DMS 273 (cell line): ENCODE data around the gene NCOA1.
"Not testable (repeated sequence)": the region's sequence is repeated elsewhere in the genome, so short reads cannot be mapped to it uniquely, and the experiment has no call there.

Experiments
- DNase-seq: peaks from one replicate; lab custom pipeline; 2025; ENCODE audit not compliant: unreplicated experiment; lab: John Stamatoyannopoulos, UW

The NCOA1 gene

DNA sequence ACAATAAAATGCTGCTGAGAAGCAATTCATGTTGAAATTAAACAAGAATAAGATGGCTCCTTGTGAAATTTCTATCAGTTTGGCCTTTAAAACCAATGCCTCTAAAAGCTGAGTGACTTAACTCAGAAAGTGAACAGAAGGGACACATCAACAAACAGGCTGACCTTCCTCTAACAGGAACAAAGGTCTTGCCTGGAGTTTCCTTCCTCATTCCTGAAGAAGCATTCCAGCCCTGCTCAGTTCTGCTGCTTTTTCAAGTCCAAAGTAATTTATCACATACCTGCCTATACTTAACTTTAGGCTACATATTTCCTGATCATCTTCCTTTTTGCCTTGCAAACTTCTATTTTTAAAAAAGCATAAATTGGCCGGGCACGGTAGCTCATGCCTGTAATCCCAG, 288.1 kb downstream of the NCOA1 start:
- DNase-seq = no peak

DNA sequence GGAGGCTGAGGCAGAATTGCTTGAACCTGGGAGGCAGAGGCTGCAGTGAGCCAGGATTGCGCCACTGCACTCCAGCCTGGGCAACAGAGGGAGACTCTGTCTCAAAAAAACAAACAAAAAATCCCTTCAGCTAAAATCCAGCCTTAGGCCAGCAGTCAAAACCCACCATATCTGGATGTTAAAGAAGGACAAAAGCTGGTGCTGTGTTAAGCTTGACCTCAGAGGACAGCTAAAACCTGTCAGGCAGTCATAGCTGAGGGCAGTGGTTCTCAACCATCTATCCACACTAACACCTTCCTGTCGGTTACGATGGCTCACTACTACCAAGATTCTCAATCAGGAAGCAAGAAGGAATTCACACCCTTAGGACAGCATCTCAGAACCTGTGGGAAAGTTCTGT, 292.6 kb downstream of the NCOA1 start:
- no peak for DNase-seq

DNA sequence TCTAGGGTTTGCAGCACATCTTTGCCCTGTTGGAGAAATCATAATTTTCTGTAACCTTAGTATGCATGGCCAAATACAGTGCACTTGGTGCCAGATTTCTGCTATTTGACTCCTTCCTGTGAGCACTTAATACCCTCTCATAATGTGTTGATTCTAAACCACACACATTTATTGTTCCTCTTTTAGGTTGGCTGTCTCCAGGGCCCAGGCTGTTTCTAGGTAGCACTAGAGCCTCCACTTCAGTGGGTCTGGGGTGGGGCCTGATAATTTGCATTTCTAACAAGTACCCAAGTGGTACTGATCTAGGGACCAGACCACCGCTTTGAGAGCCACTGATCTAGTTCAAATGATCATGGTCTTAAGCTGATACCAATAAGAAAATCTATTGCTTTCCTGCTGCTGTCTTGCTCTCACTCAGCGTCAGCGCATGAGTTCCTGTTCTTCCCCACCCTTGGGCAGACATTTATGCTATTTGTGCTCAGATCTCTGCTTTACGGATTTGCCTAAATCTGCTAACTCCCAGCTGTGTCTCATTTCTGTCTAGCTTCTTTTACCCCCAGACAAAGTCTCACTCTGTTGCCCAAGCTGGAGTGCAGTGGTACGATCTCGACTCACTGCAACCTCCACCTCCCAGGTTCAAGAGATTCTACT, 294.7 kb downstream of the NCOA1 start:
- DNase-seq = no peak

- DNase-seq = no peak
Measured at GRCh38 chr2:24787532-24787931, 296.5 kb downstream of the NCOA1 start.

GRCh38 chr2:24788816-24789215, 297.8 kb downstream of the NCOA1 start:
- DNase-seq = no peak

DNA sequence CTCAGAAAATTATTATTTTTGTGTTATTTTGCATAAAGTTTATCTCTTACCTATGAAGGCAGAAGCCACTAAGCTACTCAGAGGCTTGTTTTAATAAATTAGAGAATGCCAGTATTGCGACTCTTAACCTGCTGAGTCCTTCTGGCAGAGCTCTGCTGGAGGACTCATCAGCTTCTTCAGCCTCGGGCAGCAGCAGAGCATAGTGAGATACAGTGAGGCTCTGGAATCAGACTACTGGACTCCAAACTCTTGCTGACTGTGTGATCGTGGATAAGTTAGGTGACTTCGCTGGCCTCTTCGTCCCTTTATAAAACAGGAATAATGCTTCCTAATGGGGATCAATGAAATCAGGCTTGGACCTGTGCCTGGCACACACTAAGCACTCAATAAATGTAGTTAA, 300.4 kb downstream of the NCOA1 start:
- no peak for DNase-seq

- DNase-seq = no peak
Measured at GRCh38 chr2:24792542-24792873, 301.5 kb downstream of the NCOA1 start.

- peak; percentile 99 for DNase-seq
Measured at GRCh38 chr2:24792874-24793760, 302.1 kb downstream of the NCOA1 start, which contains the start of the genes CENPO and PTRHD1. TSS of gene CENPO (plus strand) at chr2:24793425. CDS start at chr2:24793920, 495 bp downstream. TSS of gene PTRHD1 (minus strand) at chr2:24793391. CDS start at chr2:24793377, 14 bp downstream.

DNA sequence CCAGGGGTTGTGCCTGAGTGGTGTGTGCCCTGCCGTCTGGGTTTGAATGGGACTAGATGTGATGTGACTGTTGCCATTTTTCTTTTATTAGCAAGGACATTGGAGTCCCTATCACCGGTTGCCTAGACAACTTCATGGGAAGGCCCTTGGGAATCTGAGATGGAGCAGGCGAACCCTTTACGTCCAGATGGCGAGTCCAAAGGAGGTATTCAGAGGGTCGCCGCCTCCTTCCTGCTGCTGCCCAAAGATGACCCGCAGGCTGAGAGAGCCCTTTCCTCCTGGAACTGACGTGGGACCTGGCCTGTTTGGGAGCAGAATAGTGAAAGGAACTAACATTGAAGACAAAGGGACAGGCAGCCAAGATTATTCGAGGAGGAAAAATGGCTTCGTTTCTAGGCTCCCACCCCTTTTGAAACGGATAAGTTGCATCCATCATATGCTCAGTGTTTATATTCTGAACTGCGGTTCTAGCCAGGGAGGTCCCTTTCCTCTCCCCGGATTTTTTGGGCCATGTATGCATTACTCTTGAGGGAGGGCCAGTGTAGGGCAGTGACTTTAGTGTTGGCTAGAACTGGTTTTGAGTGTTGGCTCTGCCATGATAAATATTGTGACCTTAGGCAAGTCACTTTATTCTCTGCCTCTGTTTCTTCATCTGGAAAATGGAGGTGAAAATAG, 302.8 kb downstream of the NCOA1 start:
- peak; percentile 80 for DNase-seq

DNA sequence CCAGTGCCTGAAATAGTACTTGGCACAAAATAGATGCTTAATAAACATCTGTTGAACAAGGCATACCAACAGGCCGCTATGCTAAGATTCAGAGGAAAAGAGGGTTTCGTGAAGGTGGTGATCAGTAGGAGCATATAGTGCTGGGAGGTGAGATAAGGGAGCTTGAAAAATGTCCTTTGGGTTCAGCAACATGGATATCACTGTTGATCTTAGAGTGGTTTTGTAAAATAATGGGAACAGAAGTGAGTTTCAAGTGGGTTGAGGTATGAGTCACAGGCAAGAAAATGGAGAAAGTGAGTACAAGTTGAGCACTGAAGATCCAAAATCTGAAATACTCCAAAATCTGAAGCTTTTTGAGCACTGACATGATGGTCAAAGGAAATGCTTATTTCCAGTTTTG, 306.6 kb downstream of the NCOA1 start:
- DNase-seq = no peak

- DNase-seq = not testable (repeated sequence)
Measured at GRCh38 chr2:24800487-24800886, 309.4 kb downstream of the NCOA1 start.

- DNase-seq = not testable (repeated sequence)
Measured at GRCh38 chr2:24805811-24806660, 315.0 kb downstream of the NCOA1 start.

DNA sequence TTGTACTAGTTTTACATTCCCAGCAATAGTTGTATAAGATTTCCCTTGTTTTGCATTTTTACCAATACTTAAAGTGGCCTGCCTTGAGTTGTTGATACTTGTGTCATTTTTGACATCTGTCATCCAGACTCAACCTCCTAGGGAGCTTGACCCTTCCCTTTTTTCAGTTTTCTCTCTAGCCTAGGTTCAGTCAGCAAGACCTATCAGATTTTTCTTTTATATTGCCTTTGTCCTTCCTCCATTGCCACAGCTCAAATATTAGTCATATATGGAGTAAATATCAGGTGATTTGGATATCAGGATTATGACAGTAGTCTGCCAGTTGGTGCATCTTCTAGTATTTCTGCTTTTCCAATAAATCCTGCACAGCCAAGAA, 315.6 kb downstream of the NCOA1 start:
- DNase-seq = no peak

DNA sequence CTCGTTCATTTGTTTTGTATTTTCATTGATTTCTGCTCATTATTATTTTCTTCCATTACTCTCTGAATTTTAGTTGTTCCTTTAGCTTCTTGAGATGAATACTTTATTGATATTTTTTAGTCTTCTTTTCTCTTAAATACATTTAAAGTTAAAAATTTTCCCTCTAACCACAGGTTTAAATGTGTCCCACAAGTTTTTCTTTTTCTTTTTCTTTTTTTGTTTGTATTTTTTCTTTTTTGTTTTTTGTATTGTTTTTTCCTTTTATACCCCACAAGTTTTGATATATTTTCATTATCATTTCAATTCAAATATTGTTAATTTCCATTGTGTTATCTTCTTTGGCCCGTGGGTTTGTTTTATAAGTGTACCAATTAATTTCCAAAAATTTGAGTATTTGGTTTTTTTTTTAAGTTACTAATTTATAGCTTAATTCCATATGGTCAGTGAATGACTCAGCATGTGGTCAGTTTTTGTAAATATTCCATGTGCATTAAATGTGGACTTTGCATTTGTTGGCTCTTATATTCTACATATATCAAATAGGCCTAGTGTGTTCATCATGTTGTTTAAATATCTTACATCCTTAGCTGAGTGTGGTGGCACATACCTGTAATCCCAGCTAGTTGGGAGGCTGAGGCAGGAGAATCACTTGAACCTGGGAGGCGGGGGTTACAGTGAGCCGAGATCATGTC, 318.4 kb downstream of the NCOA1 start:
- no peak for DNase-seq

DNA sequence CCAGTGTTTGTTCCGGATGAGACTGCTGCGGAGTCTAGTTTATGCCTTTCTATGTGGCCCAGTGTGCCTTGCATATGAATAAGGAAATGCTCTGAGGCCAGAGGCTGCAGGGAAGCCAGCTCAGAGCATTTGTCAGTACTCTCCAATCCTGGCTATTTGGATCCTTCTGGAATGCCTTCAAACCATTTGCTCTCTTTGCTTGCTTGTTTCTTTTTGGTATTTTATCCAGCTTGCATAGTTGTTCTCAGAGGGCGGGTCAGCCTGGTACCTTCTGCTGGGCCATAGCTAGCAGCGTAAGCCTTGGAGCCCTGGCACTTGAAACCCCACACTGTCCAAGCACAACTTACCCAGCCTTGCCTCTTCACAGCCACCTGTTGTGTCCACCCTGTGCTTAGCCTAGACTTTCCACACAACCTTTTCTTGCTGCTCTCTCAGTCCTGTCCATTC, 322.7 kb downstream of the NCOA1 start:
- no peak for DNase-seq

- no peak for DNase-seq
Measured at GRCh38 chr2:24814516-24814915, 323.5 kb downstream of the NCOA1 start.

DNA sequence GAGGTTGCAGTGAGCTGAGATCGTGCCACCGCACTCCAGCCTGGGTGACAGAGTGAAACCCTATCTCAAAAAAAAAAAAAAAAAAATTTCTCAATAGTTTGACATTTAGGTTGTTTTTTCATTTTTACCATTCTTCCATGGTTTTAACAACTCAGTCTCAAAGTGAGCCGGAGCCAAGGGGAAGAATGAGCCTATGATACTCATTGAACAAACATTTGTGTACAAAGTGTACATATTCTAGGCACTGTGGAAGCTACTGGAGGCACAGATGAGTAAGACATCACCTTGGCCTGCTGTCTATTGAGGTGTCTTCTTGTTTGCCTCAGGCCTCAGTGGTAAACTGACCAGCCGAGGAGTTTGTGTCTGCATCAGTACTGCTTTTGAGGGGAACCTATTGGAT, 324.1 kb downstream of the NCOA1 start:
- no peak for DNase-seq

GRCh38 chr2:24816404-24816803, 325.4 kb downstream of the NCOA1 start:
- DNase-seq = no peak

DNA sequence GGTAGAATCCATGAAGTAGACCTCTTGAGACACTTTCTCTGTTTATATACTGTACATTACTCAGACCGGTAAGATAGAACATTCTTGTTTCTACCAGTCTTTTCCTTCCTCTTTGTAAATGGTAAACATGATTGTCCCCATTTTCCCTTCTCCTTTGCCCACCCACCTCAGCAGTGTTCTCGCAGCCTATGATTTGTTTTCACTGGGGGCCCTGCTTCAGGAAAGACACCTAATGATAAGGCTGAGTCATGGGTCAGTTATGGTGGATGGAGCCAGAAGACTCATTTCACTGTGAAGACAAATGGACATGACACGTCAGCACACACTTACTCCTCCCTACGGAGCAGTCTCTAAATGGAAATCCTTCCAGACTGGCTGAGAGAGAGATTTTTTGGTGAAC, 325.8 kb downstream of the NCOA1 start:
- no peak for DNase-seq

DNA sequence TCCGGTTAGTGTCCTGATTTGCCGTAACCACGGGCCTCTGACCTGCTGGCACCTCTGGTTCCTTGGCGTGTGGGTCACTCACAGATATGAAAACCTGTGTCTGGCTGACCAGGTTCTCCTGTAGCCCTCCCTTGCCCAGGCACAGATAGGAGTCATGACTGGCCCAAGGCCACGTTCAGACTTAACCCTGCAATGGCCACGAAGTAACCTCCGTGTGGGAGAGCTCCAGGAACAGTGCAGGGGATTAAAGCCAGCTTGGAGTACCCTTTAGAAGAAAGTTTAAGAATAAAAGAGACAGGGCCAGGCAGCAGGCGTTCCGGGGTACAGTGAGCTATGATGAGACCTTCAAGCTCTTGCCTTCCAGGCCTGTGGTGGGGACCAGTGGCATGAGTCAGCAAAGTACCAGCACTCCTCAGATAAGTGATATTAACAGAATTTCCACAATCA, 327.7 kb downstream of the NCOA1 start:
- DNase-seq = no peak
